Breast epithelium (tissue), 4 donors: ENCODE measurements around the gene PFKL. TPM values are rescaled to one million over a fixed set of nuclear protein-coding genes. Genes with fewer than 3 reads are reported as not detected.

ENCODE experiments used
- DNase-seq, 2 donors: peaks; one replicate each; pipeline ENCODE4 v3.0.0-alpha.2; 2019; ENCODE audit warnings: low spot score in 2 of 2
- H3K27ac ChIP-seq, 2 donors: fragments of 200-600 bp; sonication (generic) in 1 of 2; one replicate each; pipeline ENCODE4 v1.5.1; 2016 to 2019; ENCODE audit warnings: mild to moderate bottlenecking in 1 of 2
- H3K27me3 ChIP-seq, 2 donors: fragments of 200-600 bp; sonication (generic) in 1 of 2; one replicate each; pipeline versions ENCODE4 v1.5.1 to v1.6.0; 2017 to 2019; ENCODE audit warnings: control low read depth in 1 of 2, mild to moderate bottlenecking in 1 of 2
- H3K36me3 ChIP-seq: fragments of 200-600 bp; one replicate; pipeline ENCODE4 v1.5.1; 2019
- H3K4me1 ChIP-seq, 2 donors: fragments of 200-600 bp; sonication (generic); one replicate each; pipeline ENCODE4 v1.5.1; 2016 to 2019; ENCODE audit warnings: control low read depth in 1 of 2
- H3K4me3 ChIP-seq, 3 donors: fragments of 200-600 bp; sonication (generic); 1 replicate in 2 of 3; 2 replicates in 1 of 3; pipeline ENCODE4 v1.5.1; 2016 to 2019; ENCODE audit warnings: mild to moderate bottlenecking in 3 of 3, moderate library complexity in 2 of 3
- H3K9me3 ChIP-seq, 2 donors: fragments of 200-600 bp; sonication (generic) in 1 of 2; one replicate each; pipeline ENCODE4 v1.5.1; 2016 to 2019; ENCODE audit warnings: control low read depth in 1 of 2
- CTCF ChIP-seq, 3 donors: fragments of 450-650 bp; IDR thresholded peaks; one replicate each; pipeline ENCODE4 v1.5.1; 2016 to 2017; ENCODE audit warnings: antibody characterized with exemption in 3 of 3, mild to moderate bottlenecking in 3 of 3, moderate library complexity in 3 of 3
- POLR2A ChIP-seq: fragments of 450-650 bp; IDR thresholded peaks from one replicate; pipeline ENCODE4 v1.6.1; 2016; ENCODE audit warnings: antibody characterized with exemption, mild to moderate bottlenecking, moderate library complexity
- POLR2AphosphoS5 ChIP-seq, 3 donors: sonication (generic); formaldehyde crosslinking; IDR thresholded peaks; one replicate each; pipeline ENCODE4 v1.6.1; 2017; ENCODE audit warnings: antibody characterized with exemption in 3 of 3
- intact Hi-C: fragments of 100-400 bp; cut with DNase I; formaldehyde crosslinking; loops from one replicate; pipeline ENCODE4 v1.15.1; 2023; ENCODE audit warnings: low total_unique reads
- total RNA-seq, 3 donors: library from RNA; depleted of rRNA; stranded (reverse); fragments of >200 nt; gene quantifications; one replicate each; pipeline ENCODE4 v1.1.0, GENCODE V29; 2016

The PFKL gene
- total RNA-seq, result 100 to 1,000 TPM in 1 of 3 donors, 10 to 100 TPM in 2; 80.9 to 101 (median 97.9) TPM

- peak; percentile 44 to 67 for DNase-seq
- Histone ChIP-seq H3K27ac (peak within 1 kb of the TSS; percentile 87 to 98), H3K4me1 (peaks cover 0 to 24% of the 10 kb centered on the region in 2 donors), H3K27me3 (no peaks in the 10 kb centered on the region), H3K4me3 (peak within 1 kb of the TSS; percentile 82 to 95 (median 93)), H3K9me3 (no peaks in the 10 kb centered on the region), H3K36me3 (no peaks in the 10 kb centered on the region)
- intact Hi-C loops, result no loop called here
- no peak for TF ChIP-seq POLR2A
- peak in 2 of 3 donors; percentile 41 to 54 for TF ChIP-seq POLR2AphosphoS5 (IDR thresholded peaks at IDR 0.05)
- TF ChIP-seq CTCF (IDR thresholded peaks at IDR 0.05), result peak in 1 of 3 donors; percentile 5
Measured at GRCh38 chr21:44299458-44300261, at the start of gene PFKL. TSS of gene PFKL (plus strand) at chr21:44300053. CDS start at chr21:44300106, 53 bp downstream.

GRCh38 chr21:44253832-44254710 is 45.8 kb upstream of the PFKL start:
- H3K27me3 ChIP-seq, result no peaks in the 10 kb centered on the region
- no peak overlapping the region for H3K27ac ChIP-seq
- TF ChIP-seq CTCF (IDR thresholded peaks at IDR 0.05) (no peak), POLR2AphosphoS5 (IDR thresholded peaks at IDR 0.05) (no peak), POLR2A (no peak)
- H3K36me3 ChIP-seq, result no peaks in the 10 kb centered on the region
- no peaks in the 10 kb centered on the region for H3K9me3 ChIP-seq
- intact Hi-C loops, result no loop called here
- H3K4me3 ChIP-seq, result no peak overlapping the region
- no peak for DNase-seq
- H3K4me1 ChIP-seq, result no peaks in the 10 kb centered on the region

- H3K4me3 ChIP-seq, result no peak overlapping the region
- H3K9me3 ChIP-seq, result no peaks in the 10 kb centered on the region
- no peaks in the 10 kb centered on the region for H3K36me3 ChIP-seq
- no peaks in the 10 kb centered on the region for H3K4me1 ChIP-seq
- no peak overlapping the region for H3K27ac ChIP-seq
- intact Hi-C loops, result no loop called here
- DNase-seq, result no peak
- TF ChIP-seq POLR2A (no peak), POLR2AphosphoS5 (IDR thresholded peaks at IDR 0.05) (no peak), CTCF (IDR thresholded peaks at IDR 0.05) (no peak)
- H3K27me3 ChIP-seq, result no peaks in the 10 kb centered on the region
Measured at GRCh38 chr21:44255511-44255981, 44.3 kb upstream of the PFKL start.

- TF ChIP-seq POLR2AphosphoS5 (IDR thresholded peaks at IDR 0.05) (no peak), CTCF (IDR thresholded peaks at IDR 0.05) (no peak), POLR2A (no peak)
- no peak overlapping the region for H3K27ac ChIP-seq
- H3K27me3 ChIP-seq, result no peaks in the 10 kb centered on the region
- DNase-seq, result no peak
- no peaks in the 10 kb centered on the region for H3K4me1 ChIP-seq
- intact Hi-C loops, result no loop called here
- no peak overlapping the region for H3K4me3 ChIP-seq
- no peaks in the 10 kb centered on the region for H3K9me3 ChIP-seq
- H3K36me3 ChIP-seq, result no peaks in the 10 kb centered on the region
Measured at GRCh38 chr21:44258056-44258725, 41.7 kb upstream of the PFKL start.
